Kidney epithelial cell (primary cell): Measurements from ENCODE around the gene CER1. TPM values are rescaled to one million over a fixed set of nuclear protein-coding genes. Genes with fewer than 3 reads are reported as not detected.

ENCODE experiments used
- DNase-seq: peaks from one replicate; pipeline ENCODE4 v3.0.0-alpha.2; 2010; ENCODE audit warnings: low read depth
- H3K27me3 ChIP-seq: 2 replicates; pipeline ENCODE4 v1.6.0; 2011; ENCODE audit warnings: low read length; ENCODE audit not compliant: control insufficient read depth, insufficient read depth
- H3K36me3 ChIP-seq: 2 replicates; pipeline ENCODE4 v1.5.1; 2011; ENCODE audit warnings: low read length; ENCODE audit not compliant: control insufficient read depth, insufficient read depth
- H3K4me3 ChIP-seq: 2 replicates; pipeline ENCODE4 v1.5.1; 2011; ENCODE audit warnings: low read depth, mild to moderate bottlenecking, control low read depth, low read length
- CTCF ChIP-seq: IDR thresholded peaks from 2 replicates; pipeline ENCODE4 v1.5.1; 2011; ENCODE audit warnings: mild to moderate bottlenecking, moderate library complexity, low read length, control low read depth, inconsistent platforms; ENCODE audit not compliant: insufficient read depth, poor library complexity, severe bottlenecking
- total RNA-seq: library from RNA; depleted of rRNA; stranded (reverse); fragments of >200 nt; gene quantifications from 2 replicates; pipeline ENCODE4 v1.2.3, GENCODE V29; 2015

Gene CER1
- total RNA-seq, 1 donor from 2014 or later, result not detected

GRCh38 chr9:14761584-14761983, 39.1 kb upstream of the CER1 start:
- Histone ChIP-seq H3K4me3 (no peak overlapping the region), H3K36me3 (no peaks in the 10 kb centered on the region)
- DNase-seq, result no peak

GRCh38 chr9:14760060-14760459, 37.5 kb upstream of the CER1 start:
- no peak overlapping the region for H3K4me3 ChIP-seq
- no peaks in the 10 kb centered on the region for H3K27me3 ChIP-seq
- no peak for DNase-seq
- H3K36me3 ChIP-seq, result no peaks in the 10 kb centered on the region
- TF ChIP-seq CTCF, result no peak

More at GRCh38 chr9:14761584-14761983, 39.1 kb upstream of the CER1 start:
- TF ChIP-seq CTCF, result no peak
- no peaks in the 10 kb centered on the region for H3K27me3 ChIP-seq

GRCh38 chr9:14756291-14756690, 33.8 kb upstream of the CER1 start:
- no peak for TF ChIP-seq CTCF
- DNase-seq, result no peak
- Histone ChIP-seq H3K27me3 (no peaks in the 10 kb centered on the region), H3K36me3 (no peaks in the 10 kb centered on the region), H3K4me3 (no peak overlapping the region)

- no peak for TF ChIP-seq CTCF
- no peaks in the 10 kb centered on the region for H3K27me3 ChIP-seq
- H3K36me3 ChIP-seq, result no peaks in the 10 kb centered on the region
- no peak overlapping the region for H3K4me3 ChIP-seq
- no peak for DNase-seq
Measured at GRCh38 chr9:14752871-14753270, 30.3 kb upstream of the CER1 start.

GRCh38 chr9:14752271-14752670, 29.7 kb upstream of the CER1 start:
- no peak for TF ChIP-seq CTCF
- H3K27me3 ChIP-seq, result no peaks in the 10 kb centered on the region
- no peak overlapping the region for H3K4me3 ChIP-seq
- H3K36me3 ChIP-seq, result no peaks in the 10 kb centered on the region
- DNase-seq, result no peak

GRCh38 chr9:14750821-14751220, 28.3 kb upstream of the CER1 start:
- no peaks in the 10 kb centered on the region for H3K36me3 ChIP-seq
- H3K27me3 ChIP-seq, result no peaks in the 10 kb centered on the region
- no peak for DNase-seq
- TF ChIP-seq CTCF, result no peak
- H3K4me3 ChIP-seq, result no peak overlapping the region
